HG02623 (cell line): ENCODE data around the gene ZNF579.
A peak's percentile ranks its signal among the peaks of the same experiment; 100 is the strongest.

Experiments used
- ATAC-seq: cut with Tn5 transposase; IDR thresholded peaks from one replicate; pipeline ENCODE4 v1.9.1; 2021; ENCODE audit warnings: moderate library complexity; ENCODE audit not compliant: unreplicated experiment

The ZNF579 gene, protein sequence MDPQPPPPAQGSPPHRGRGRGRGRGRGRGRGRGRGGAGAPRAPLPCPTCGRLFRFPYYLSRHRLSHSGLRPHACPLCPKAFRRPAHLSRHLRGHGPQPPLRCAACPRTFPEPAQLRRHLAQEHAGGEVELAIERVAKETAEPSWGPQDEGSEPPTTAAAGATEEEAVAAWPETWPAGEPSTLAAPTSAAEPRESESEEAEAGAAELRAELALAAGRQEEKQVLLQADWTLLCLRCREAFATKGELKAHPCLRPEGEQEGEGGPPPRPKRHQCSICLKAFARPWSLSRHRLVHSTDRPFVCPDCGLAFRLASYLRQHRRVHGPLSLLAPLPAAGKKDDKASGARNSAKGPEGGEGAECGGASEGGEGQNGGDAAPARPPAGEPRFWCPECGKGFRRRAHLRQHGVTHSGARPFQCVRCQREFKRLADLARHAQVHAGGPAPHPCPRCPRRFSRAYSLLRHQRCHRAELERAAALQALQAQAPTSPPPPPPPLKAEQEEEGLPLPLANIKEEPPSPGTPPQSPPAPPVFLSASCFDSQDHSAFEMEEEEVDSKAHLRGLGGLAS

GRCh38 chr19:55580628-55581144, at the start of gene ZNF579:
Gene ZNF579, minus strand, starts transcription at chr19:55580848. Its CDS starts 1,209 bp downstream, at chr19:55579639.
- no peak for ATAC-seq

DNA sequence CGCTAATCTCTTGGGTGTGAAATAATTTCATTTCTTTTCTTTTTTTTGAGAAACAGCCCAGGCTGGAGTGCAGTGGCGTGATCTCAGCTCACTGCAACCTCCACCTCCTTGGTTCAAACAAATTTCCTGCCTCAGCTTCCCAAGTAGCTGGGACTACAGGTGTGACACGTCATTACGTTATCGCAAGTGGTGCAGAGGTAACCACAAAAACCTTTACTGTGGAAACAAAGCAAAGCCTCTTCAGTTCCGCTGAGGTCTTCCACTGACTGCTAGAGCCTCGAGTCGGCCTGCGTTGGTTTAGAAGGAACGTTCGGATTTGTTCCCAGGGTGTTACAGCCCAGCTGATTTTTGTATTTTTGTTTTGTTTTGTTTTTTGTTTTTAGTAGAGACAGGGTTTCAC, 45.7 kb upstream of the ZNF579 start:
- no peak for ATAC-seq

GRCh38 chr19:55625004-55625326, 44.3 kb upstream of the ZNF579 start:
- ATAC-seq, result no peak

GRCh38 chr19:55624109-55625003, 43.7 kb upstream of the ZNF579 start, which contains the start of gene ZNF784:
Gene ZNF784, minus strand, starts transcription at chr19:55624566. Its CDS starts 5 bp downstream, at chr19:55624561.
- ATAC-seq, result peak; percentile 64

DNA sequence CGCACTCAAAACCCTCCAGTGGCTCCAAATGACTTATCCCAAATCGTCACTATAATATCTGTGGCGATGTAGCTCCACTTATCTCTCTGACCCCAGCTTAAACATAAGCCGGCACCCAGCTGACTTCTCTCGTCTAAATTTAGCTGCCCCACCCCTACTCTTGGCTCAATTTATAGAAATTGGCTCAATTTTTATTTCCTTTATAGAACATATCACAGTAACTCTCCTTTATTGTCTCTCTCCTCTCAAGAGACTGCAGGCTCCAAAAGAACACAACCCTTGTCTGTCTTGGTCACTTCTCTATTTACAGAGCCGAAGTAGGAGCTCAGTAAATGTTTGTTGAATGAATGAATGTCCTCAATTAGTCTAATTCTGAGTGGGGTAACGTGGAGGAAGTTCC, 42.9 kb upstream of the ZNF579 start:
- no peak for ATAC-seq

DNA sequence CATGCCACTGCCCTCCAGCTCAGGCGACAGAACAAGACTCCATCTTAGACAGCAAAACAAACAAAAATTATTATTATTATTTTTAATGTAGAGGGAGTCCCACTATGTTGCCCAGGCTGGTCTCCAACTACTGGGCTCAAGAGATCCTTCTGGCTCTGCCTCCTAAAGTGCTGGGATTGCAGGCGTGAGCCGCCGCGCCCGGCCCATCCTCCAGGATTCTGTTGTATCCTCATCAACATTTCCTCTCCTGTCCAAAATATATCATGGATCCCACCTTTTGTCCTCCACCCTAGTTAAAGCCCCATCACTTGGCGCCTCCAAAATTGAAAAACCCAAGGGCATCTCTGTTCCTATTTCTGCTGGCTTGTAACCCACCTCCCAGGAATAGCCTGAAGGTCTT, 42.5 kb upstream of the ZNF579 start:
- no peak for ATAC-seq

- ATAC-seq, result no peak
These were observed 41.8 kb upstream of the ZNF579 start for GRCh38 chr19:55622242-55622969.

- ATAC-seq, result no peak
These were observed 41.1 kb upstream of the ZNF579 start for GRCh38 chr19:55621673-55622231.

DNA sequence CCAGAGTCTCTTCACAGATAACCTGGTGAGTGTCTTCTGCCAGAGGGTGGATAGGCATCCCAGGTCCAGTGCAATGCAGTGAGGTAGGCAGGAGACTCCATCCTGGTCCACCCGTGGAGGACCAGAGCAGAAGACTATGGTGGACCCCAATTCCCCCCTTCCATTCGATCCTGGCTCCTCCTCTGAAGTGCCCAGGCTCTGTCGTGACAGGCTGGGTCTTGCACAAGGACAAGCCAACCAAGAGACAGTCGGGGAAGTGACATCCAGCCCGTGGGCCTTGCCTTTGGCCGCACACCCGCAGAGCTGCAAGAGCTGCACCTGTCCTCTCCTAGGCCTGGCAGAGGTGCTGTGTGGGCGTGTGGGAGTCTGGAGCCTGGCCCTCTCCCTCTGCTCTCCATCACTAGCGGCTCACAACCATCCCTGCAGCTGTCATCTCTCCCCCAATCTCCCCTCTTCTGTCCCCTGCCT, 40.6 kb upstream of the ZNF579 start:
- ATAC-seq, result no peak

GRCh38 chr19:55620410-55621204, 40.0 kb upstream of the ZNF579 start:
- no peak for ATAC-seq

GRCh38 chr19:55619286-55619685, 38.6 kb upstream of the ZNF579 start:
- no peak for ATAC-seq

DNA sequence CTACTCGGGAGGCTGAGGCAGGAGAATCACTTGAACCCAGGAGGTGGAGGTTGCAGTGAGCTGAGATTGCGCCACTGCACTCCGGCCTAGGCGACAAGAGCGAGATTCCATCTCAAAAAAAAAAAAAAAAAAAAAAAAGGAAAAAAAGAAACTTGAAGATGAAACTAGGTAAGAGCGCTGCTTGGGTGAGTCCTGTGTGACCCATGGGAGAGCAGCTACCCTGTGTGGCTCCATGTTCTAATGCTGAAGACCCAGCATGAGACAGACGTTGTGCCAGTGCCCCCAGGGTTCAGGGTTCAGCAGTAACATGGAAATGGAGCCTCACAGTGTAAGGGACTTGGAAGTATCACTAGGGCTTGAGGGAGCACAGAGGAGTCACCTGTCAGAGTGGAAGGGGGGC, 37.8 kb upstream of the ZNF579 start:
- ATAC-seq, result no peak

DNA sequence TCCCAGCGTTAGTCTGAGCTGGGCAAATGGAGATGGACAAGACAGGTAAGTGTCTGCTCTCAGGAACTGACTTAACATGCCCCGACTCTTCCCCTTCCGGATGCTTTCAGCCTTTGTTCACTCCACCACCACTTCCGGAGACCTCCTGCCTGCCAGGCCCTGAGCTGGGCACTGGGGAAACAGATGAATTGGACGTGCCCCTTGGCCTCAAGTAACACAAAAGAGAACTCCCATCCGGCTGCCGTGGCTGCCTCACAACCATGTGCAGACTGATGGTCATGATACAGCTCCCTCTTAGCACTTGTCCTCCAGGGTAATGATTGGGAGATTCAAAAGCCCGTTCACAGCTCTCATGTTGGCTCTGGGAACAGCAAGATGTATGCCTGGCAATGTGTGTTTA, 36.8 kb upstream of the ZNF579 start:
- ATAC-seq, result no peak

- no peak for ATAC-seq
These were observed 35.8 kb upstream of the ZNF579 start for GRCh38 chr19:55616395-55616875.

DNA sequence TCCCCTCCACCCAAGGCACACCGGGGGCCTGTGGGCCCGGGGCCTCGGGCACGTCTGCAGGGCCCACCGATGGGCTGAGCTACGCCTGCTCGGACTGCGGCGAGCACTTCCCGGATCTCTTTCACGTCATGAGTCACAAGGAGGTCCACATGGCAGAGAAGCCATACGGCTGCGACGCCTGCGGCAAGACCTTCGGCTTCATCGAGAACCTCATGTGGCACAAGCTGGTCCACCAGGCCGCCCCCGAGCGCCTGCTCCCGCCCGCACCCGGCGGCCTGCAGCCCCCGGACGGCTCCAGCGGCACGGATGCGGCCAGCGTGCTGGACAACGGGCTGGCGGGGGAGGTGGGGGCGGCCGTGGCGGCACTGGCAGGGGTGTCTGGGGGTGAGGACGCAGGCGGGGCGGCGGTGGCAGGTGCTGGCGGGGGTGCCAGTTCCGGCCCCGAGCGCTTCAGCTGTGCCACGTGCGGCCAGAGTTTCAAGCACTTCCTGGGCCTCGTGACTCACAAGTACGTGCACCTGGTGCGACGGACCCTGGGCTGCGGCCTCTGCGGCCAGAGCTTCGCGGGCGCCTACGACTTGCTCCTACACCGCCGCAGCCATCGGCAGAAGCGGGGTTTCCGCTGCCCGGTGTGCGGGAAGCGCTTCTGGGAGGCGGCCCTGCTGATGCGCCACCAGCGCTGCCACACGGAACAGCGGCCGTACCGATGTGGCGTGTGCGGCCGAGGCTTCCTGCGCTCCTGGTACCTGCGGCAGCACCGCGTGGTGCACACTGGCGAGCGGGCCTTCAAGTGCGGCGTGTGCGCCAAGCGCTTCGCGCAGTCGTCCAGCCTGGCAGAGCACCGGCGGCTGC, 35.1 kb upstream of the ZNF579 start:
- no peak for ATAC-seq

GRCh38 chr19:55614711-55615542, 34.3 kb upstream of the ZNF579 start:
- no peak for ATAC-seq

GRCh38 chr19:55613930-55614710, 33.5 kb upstream of the ZNF579 start:
- no peak for ATAC-seq
